RWPE2 (cell line): ENCODE results near the gene MAPKBP1.

Experiments used
- ATAC-seq: fragments of 200-7000 bp; cut with Tn5 transposase; 3 replicates; pipeline ENCODE4 v1.9.1; 2021; ENCODE audit warnings: low read depth
- DNase-seq: peaks from one replicate; pipeline ENCODE4 v3.0.0-alpha.2; 2020; ENCODE audit warnings: low spot score
- H3K27ac ChIP-seq: fragments of 450-650 bp; 2 replicates; pipeline ENCODE4 v1.5.1; 2017; ENCODE audit warnings: mild to moderate bottlenecking; ENCODE audit not compliant: poor library complexity, severe bottlenecking
- H3K27me3 ChIP-seq: fragments of 250-450 bp; sonication (Bioruptor Pico); 2 replicates; pipeline ENCODE4 v1.5.1; 2021; ENCODE audit warnings: mild to moderate bottlenecking, moderate library complexity; ENCODE audit not compliant: insufficient read depth, poor library complexity, severe bottlenecking
- H3K36me3 ChIP-seq: fragments of 250-450 bp; sonication (Bioruptor Pico); 2 replicates; pipeline ENCODE4 v1.5.1; 2020; ENCODE audit warnings: low read depth, mild to moderate bottlenecking, moderate library complexity
- H3K4me1 ChIP-seq: fragments of 250-450 bp; sonication (Bioruptor Pico); 2 replicates; pipeline ENCODE4 v1.5.1; 2021; ENCODE audit warnings: mild to moderate bottlenecking, moderate library complexity; ENCODE audit not compliant: insufficient read depth, poor library complexity, severe bottlenecking
- H3K4me3 ChIP-seq: fragments of 250-450 bp; sonication (Bioruptor Pico); 2 replicates; pipeline ENCODE4 v1.5.1; 2021; ENCODE audit warnings: mild to moderate bottlenecking, moderate library complexity; ENCODE audit not compliant: severe bottlenecking
- H3K9me3 ChIP-seq: fragments of 250-450 bp; sonication (Bioruptor Pico); 2 replicates; pipeline ENCODE4 v1.5.1; 2021; ENCODE audit warnings: mild to moderate bottlenecking, moderate library complexity; ENCODE audit not compliant: severe bottlenecking
- TF ChIP-seq, protein P1 (sequence below): fragments of 450-650 bp; IDR thresholded peaks from one replicate; pipeline ENCODE4 v1.5.1; 2017; ENCODE audit warnings: mild to moderate bottlenecking, moderate library complexity; ENCODE audit not compliant: poor library complexity, severe bottlenecking

MAPKBP1 gene

DNA sequence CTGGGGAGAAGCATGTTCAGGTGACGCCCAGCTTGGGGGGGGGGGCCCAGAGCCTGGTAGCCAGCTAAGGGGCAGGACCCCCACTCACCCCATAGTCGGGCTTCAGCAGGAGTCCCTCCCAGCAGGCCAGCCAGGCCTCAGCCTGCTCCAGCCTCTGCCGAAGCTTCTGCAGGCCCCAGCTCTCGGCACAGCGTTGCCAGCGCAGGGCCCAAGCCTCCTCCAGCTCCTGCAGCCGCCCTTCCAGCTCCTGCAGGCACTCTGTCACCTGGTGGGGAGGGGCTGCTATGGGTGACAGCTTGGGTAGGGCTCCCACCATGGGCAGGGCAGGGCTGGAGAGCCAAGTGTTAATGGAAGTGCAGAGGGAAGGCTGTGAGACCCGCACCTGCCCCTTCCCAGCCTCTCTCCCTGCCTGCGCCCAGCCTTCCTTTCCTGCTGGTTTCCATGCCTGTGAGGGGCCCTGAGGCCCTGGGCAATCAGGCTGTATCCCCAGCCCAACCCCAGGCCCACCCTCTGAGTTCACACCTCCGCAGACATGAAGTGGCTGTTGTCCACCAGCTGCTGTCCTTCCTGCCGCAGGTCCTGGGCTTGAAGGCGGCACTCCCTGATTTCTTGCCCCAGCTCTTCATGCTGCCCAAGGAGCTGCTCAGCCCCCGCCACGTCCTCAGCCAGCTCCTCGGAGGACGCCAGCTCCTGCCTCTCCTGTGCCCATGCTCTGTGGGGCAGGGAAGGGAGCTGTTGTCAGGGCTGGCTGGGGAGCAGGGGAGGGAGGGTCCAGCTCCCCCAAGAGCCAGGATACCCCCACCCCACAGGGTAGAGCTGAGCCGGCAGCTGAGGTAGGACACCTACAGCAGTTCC is 78.7 kb downstream of the MAPKBP1 start:
- DNase-seq (no peak), ATAC-seq (no peak)
- no peaks in the 10 kb centered on the region for H3K36me3 ChIP-seq
- no peak overlapping the region for H3K27ac ChIP-seq
- H3K4me3 ChIP-seq: no peak overlapping the region
- H3K4me1 ChIP-seq: peaks cover 13% of the 10 kb centered on the region
- H3K27me3 ChIP-seq: no peaks in the 10 kb centered on the region
- no peaks in the 10 kb centered on the region for H3K9me3 ChIP-seq
- TF ChIP-seq, protein P1, sequence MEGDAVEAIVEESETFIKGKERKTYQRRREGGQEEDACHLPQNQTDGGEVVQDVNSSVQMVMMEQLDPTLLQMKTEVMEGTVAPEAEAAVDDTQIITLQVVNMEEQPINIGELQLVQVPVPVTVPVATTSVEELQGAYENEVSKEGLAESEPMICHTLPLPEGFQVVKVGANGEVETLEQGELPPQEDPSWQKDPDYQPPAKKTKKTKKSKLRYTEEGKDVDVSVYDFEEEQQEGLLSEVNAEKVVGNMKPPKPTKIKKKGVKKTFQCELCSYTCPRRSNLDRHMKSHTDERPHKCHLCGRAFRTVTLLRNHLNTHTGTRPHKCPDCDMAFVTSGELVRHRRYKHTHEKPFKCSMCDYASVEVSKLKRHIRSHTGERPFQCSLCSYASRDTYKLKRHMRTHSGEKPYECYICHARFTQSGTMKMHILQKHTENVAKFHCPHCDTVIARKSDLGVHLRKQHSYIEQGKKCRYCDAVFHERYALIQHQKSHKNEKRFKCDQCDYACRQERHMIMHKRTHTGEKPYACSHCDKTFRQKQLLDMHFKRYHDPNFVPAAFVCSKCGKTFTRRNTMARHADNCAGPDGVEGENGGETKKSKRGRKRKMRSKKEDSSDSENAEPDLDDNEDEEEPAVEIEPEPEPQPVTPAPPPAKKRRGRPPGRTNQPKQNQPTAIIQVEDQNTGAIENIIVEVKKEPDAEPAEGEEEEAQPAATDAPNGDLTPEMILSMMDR: no peak

GRCh38 chr15:41853831-41854230 is 79.5 kb downstream of the MAPKBP1 start:
- no peak overlapping the region for H3K4me3 ChIP-seq
- H3K27me3 ChIP-seq: no peaks in the 10 kb centered on the region
- H3K27ac ChIP-seq: no peak overlapping the region
- DNase-seq (no peak), ATAC-seq (no peak)
- TF ChIP-seq, protein P1: no peak
- H3K9me3 ChIP-seq: no peaks in the 10 kb centered on the region
- H3K4me1 ChIP-seq: peaks cover 13% of the 10 kb centered on the region
- H3K36me3 ChIP-seq: no peaks in the 10 kb centered on the region

DNA sequence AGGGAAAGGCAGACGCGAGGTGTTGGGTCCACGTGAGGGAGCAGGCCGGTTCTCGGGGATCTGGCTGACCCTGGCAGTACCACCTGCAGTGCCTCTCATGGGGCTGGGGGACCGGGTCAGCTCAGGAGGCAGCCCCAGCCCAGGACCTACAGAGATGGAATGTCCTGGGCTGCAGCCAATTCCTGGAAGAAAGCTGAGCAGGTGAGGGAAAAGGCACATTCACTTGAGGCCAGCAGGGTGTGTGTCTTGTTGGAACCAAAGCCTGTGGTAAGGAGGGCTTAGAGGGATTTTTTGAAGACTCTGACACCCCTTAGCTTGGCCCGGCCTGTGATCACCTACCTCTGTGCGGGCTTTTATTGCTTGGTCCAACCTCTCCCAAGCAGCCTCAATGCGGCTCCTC is 80.2 kb downstream of the MAPKBP1 start:
- Histone ChIP-seq H3K4me1 (peaks cover 8% of the 10 kb centered on the region), H3K9me3 (no peaks in the 10 kb centered on the region), H3K36me3 (no peaks in the 10 kb centered on the region), H3K27ac (no peak overlapping the region), H3K4me3 (no peak overlapping the region), H3K27me3 (no peaks in the 10 kb centered on the region)
- no peak for ATAC-seq
- no peak for DNase-seq
- TF ChIP-seq, protein P1: no peak

- ATAC-seq: no peak
- TF ChIP-seq, protein P1: no peak
- Histone ChIP-seq H3K27me3 (no peaks in the 10 kb centered on the region), H3K4me3 (no peak overlapping the region), H3K4me1 (no peaks in the 10 kb centered on the region), H3K36me3 (no peaks in the 10 kb centered on the region), H3K9me3 (no peaks in the 10 kb centered on the region), H3K27ac (no peak overlapping the region)
- DNase-seq: no peak
These were observed 81.1 kb downstream of the MAPKBP1 start for GRCh38 chr15:41855261-41855961.
